GM19438 (cell line): Measurements from ENCODE around the gene PAGE2.
"Not testable (repeated sequence)": the region's sequence is repeated elsewhere in the genome, so short reads cannot be mapped to it uniquely, and the experiment has no call there.

Experiments used
- ATAC-seq: cut with Tn5 transposase; IDR thresholded peaks from one replicate; pipeline ENCODE4 v1.9.1; 2021; ENCODE audit warnings: low read depth; ENCODE audit not compliant: unreplicated experiment

The PAGE2 gene

GRCh38 chrX:55120761-55121358 is 32.0 kb downstream of the PAGE2 start:
- ATAC-seq = no peak

DNA sequence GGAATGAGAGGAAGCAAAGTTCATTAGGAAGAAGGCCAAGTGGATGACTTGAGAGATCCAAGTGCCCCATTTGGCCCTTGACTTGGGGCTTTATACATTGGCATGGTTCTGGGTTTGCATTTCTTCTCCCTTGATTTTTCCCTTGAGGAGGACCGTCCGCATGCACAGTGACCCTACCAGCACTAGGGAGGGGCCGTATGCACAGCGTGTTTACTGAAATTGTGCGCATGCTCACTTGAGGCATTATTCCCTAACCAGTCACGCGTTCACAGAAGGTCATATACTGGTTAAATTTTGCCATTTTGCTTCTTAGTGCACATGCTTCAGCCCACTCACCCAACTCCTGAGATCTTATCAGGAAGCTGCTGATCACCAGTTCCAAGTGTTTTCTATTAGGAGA is 35.1 kb downstream of the PAGE2 start:
- no peak for ATAC-seq

- ATAC-seq = no peak
These were observed 38.9 kb downstream of the PAGE2 start for GRCh38 chrX:55127692-55128091.

GRCh38 chrX:55129361-55129760 is 40.5 kb downstream of the PAGE2 start:
- ATAC-seq = no peak

- ATAC-seq = no peak
These were observed 41.7 kb downstream of the PAGE2 start for GRCh38 chrX:55130481-55130880.

- ATAC-seq = no peak
These were observed 43.6 kb downstream of the PAGE2 start for GRCh38 chrX:55132416-55132815.

DNA sequence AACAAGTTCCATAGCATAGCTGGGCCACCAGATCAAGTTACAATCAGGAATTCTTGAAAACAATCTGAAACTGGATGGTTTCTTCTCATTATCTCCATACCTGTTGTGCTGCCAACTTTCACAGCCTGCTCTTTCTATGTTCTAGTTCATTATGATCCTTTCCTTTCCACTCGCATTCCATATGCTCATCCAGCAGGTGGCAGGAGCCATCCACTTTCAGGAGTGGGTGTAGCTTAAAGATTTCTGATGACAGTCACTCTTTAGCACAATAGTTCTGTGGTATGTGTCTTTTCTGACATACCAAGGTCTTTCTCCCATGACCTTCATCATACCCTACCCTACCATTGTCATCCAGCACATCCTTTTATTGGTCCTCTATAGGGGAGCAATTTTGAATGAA is 46.4 kb downstream of the PAGE2 start:
- ATAC-seq = no peak

DNA sequence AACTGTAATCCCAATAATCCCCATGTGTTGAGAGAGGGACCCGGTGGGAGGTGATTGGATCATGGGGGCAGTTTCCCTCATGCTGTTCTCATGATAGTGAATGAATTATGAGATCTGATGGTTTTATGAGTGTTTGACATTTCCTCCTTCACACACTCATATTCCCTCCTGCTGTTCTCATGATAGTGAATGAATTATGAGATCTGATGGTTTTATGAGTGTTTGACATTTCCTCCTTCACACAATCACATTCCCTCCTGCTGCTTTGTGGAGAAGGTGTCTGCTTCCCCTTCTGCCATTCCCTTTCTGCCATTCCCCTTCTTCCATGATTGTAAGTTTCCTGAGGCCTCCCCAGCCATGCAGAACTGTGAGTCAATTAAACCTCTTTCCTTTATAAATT is 52.0 kb downstream of the PAGE2 start:
- ATAC-seq = not testable (repeated sequence)
